Coronary artery (tissue), 2 donors: ENCODE measurements around the gene USP24.

ENCODE experiments used
- DNase-seq: peaks from one replicate; pipeline ENCODE4 v3.0.0-alpha.2; 2017; ENCODE audit warnings: low spot score
- H3K27ac ChIP-seq, 2 donors: fragments of 200-600 bp; sonication (generic); one replicate each; pipeline ENCODE4 v1.5.1; 2016 to 2019
- H3K4me3 ChIP-seq: fragments of 200-600 bp; sonication (generic); 2 replicates; pipeline ENCODE4 v1.5.1; 2016; ENCODE audit warnings: mild to moderate bottlenecking, moderate library complexity
- TF ChIP-seq, protein P1 (sequence below): fragments of 200-600 bp; sonication (generic); IDR thresholded peaks from one replicate; pipeline ENCODE4 v1.5.1; 2019; ENCODE audit warnings: antibody characterized with exemption

Gene USP24

DNA sequence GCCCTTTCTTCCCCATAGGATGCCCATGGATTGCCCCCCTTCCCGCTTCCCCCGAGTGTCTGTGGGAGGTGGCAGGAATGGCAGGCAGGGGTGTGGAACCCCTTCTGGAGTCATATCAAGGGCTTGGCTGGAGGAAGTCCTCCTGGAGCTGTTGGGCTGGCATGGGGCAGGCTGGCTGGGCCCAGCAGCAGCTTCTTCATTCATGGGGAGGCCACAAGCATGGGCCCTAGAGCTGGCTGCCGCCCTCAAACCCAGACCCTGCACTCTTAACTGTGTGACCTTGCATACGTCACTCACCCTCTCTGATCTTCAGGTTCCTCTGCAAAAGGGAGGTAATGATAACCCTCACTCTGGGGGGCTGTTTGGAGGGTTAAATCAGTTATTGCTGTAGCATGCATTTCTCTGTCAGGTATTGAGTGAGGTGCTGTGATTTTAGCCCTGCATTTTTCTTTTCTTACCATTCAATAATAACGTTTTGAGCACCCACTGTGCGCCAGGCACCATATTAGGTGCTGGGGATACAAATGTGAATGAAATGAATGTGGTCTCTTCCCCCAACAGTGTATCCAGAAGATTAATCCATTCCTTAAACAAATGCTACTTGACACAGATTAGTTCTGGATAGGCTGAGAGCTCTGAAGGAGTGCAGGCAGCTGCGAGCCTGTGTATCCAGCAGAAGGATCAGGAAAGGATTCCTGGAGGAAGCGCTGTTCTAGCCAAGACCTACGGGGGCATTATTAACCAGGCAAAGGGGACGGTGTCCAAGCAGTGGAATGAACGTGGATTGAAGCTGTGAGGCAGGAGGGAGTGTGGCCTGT is 166.5 kb downstream of the USP24 start:
- Histone ChIP-seq H3K4me3 (no peak overlapping the region), H3K27ac (no peak overlapping the region)
- TF ChIP-seq, protein P1, sequence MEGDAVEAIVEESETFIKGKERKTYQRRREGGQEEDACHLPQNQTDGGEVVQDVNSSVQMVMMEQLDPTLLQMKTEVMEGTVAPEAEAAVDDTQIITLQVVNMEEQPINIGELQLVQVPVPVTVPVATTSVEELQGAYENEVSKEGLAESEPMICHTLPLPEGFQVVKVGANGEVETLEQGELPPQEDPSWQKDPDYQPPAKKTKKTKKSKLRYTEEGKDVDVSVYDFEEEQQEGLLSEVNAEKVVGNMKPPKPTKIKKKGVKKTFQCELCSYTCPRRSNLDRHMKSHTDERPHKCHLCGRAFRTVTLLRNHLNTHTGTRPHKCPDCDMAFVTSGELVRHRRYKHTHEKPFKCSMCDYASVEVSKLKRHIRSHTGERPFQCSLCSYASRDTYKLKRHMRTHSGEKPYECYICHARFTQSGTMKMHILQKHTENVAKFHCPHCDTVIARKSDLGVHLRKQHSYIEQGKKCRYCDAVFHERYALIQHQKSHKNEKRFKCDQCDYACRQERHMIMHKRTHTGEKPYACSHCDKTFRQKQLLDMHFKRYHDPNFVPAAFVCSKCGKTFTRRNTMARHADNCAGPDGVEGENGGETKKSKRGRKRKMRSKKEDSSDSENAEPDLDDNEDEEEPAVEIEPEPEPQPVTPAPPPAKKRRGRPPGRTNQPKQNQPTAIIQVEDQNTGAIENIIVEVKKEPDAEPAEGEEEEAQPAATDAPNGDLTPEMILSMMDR: no peak
- DNase-seq: no peak

DNA sequence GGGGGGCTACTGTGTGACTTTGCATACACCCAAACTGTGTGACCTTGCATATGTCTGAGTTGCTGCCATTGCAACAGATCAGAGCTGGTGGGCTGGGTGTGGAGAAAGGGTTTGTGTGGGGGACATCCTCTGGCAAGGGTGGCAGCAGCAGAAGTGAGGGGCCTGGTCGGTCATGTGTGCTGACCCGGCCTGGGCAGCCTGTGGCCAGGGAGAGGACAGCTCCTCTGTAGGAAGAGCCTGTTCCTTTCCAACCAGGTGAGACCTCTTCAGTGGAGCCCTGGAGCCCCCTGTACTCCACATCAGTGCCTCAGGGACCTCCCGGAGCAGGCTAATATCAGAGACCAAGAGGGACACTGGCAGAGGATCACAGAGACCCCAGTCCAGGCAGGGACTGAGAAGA is 167.6 kb downstream of the USP24 start:
- no peak for DNase-seq

DNA sequence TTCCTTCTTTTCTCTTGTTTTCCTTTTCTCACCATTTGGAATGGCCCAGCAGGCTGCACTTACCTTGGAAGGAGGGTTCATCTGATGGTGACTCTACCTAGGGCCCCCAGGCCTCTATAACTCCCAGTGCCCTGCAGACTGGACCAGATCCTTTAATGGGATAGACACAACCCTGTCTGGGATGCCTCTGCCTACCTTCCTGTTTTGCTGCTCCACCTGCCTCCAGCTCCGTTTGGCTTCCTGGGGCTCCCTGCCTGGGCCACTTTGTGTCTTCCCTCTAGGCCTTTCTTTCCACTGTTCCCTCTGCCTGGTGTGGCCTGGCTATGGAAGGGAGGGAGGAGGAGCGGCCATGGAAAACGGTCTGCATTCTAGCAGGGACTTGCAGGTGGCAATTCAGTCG is 168.3 kb downstream of the USP24 start:
- Histone ChIP-seq H3K4me3 (no peak overlapping the region), H3K27ac (no peak overlapping the region)
- no peak for DNase-seq
- TF ChIP-seq, protein P1: no peak

More for the DNA sequence above, 167.6 kb downstream of the USP24 start:
- H3K4me3 ChIP-seq: no peak overlapping the region
- TF ChIP-seq, protein P1: no peak
- no peak overlapping the region for H3K27ac ChIP-seq

DNA sequence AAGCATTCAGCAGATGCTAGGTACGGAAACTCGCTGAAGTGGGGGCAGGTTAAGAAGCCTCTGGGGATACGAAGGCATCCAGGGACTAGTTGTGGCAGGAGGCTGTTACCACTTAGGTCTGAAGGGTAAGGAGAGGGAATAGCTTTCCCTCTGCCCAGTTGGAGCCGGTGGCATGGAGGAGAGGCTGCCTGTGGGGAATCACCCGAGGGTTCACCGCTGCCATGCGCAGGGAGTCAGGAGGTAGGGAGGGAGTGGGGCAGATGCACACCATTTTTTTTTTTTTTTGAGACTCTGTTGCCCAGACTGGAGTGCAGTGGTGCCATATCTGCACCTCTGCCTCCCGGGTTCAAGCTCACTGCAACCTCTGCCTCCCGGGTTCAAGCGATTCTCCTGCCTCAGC is 169.7 kb downstream of the USP24 start:
- Histone ChIP-seq H3K27ac (no peak overlapping the region), H3K4me3 (no peak overlapping the region)
- TF ChIP-seq, protein P1: no peak
- DNase-seq: no peak

DNA sequence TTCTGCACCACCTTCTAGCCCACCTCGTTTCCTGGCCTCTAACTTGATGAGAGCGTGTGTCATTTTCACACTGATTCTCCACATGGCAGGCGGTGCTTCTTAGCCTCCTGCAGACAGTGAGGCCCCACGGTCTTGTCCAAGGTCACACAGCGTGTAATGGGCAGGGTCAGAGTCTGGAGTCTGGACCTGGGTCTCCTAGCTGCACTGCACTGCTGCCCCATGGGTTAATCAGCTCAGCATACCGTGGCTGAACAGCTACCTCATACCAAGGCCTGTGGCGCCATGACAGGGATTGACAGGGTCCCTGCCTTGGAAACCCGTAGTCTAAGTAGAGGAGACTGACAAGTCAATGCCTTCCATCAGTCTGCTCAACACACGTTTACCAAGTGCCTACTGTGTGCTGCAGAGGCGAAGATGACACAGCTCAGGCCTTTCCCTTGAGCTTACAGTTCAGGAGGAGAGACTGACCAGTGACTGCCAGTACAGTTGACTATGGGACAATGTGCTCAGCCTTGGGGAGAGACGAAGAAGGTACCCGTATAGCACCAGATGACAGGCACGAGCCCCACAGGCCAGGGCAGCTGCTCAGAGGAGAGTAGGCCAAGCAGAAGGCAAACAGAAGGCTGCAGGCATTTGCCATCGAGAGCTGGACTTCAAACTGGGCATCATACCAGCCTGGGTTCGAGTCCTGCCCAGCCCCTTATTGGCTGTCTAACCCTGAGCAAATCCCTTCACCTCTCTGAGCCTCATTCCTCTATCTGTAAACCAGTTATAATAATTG is 170.4 kb downstream of the USP24 start:
- TF ChIP-seq, protein P1: no peak
- Histone ChIP-seq H3K4me3 (no peak overlapping the region), H3K27ac (no peak overlapping the region)
- no peak for DNase-seq

DNA sequence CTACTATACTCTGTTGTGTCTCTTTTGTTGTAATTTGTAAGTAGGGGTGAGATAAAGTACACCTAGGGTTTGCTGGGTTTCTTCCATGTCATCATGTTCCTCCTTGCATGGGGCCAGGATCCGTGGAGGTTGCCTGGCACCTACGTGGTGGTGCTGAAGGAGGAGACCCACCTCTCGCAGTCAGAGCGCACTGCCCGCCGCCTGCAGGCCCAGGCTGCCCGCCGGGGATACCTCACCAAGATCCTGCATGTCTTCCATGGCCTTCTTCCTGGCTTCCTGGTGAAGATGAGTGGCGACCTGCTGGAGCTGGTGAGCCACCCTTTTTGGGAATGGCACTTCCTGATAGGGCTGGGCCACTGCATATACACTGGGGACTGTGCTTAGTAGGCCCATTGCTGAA is 171.4 kb downstream of the USP24 start:
- TF ChIP-seq, protein P1: no peak
- no peak for DNase-seq
- Histone ChIP-seq H3K4me3 (no peak overlapping the region), H3K27ac (no peak overlapping the region)
